Measurements from ENCODE around the gene GGCX. TPM values are rescaled to one million over a fixed set of nuclear protein-coding genes. Genes with fewer than 3 reads are reported as not detected.

The GGCX gene
- polyA plus RNA-seq, 3 donors: 24.0 to 34.4 (median 32.0) TPM

GRCh38 chr2:85591563-85591962, 30.3 kb upstream of the GGCX start:
- H3K27me3 Mint-ChIP-seq (ENCODE audit: low read depth in 3 of 3): peaks cover 0 to 7% (median 2%) of the 10 kb centered on the region in 3 donors
- Histone ChIP-seq H3K27ac (ENCODE audit: low read depth in 1 of 2, low read length in 2 of 2) (peak overlapping the region; percentile 41 to 71), H3K9ac (ENCODE audit: insufficient read depth, low read length, poor library complexity, severe bottlenecking) (no peak overlapping the region), H3K79me2 (ENCODE audit: insufficient read depth, low read length) (peaks cover 68% of the 10 kb centered on the region), H2AFZ (ENCODE audit: insufficient read depth, low read depth, low read length, poor library complexity, severe bottlenecking) (no peak overlapping the region), H3K27me3 (ENCODE audit: control insufficient read depth in 2 of 2, insufficient read depth in 2 of 2, low read length in 2 of 2) (no peaks in the 10 kb centered on the region), H3K9me3 (replicated peaks in 1 of 2; ENCODE audit: control insufficient read depth in 1 of 2, insufficient read depth in 1 of 2, low read length in 2 of 2) (no peaks in the 10 kb centered on the region), H4K20me1 (ENCODE audit: insufficient read depth, low read length) (peaks cover 4% of the 10 kb centered on the region), H3K4me1 (ENCODE audit: control insufficient read depth in 1 of 2, insufficient read depth in 2 of 2, low read length in 2 of 2) (peaks cover 74 to 79% of the 10 kb centered on the region in 2 donors), H3K4me3 (replicated peaks in 1 of 3; ENCODE audit: low read depth in 2 of 3, low read length in 3 of 3) (peak overlapping the region in 1 of 3 experiments; percentile 61), H3K4me2 (replicated peaks; ENCODE audit: extremely low read depth, low read length, poor library complexity, severe bottlenecking) (peak overlapping the region; percentile 63), H3K36me3 (replicated peaks in 1 of 2; ENCODE audit: control insufficient read depth in 1 of 2, insufficient read depth in 2 of 2, low read length in 2 of 2) (peaks cover 0 to 6% of the 10 kb centered on the region in 2 donors)
- no peak for DNase-seq
- peaks cover 78% of the 10 kb centered on the region for H3K4me1 Mint-ChIP-seq
- no peak for TF ChIP-seq CTCF (IDR thresholded peaks at IDR 0.05)
- H3K4me3 Mint-ChIP-seq: no peak overlapping the region
- 86% methylated on average over 10 of the region's 12 CpGs for WGBS (ENCODE audit: insufficient coverage)
- peak overlapping the region in 5 of 7 donors; percentile 50 to 90 (median 80) for H3K27ac Mint-ChIP-seq
- peaks cover 0 to 2% (median 0%) of the 10 kb centered on the region in 7 donors for H3K9me3 Mint-ChIP-seq
- intact Hi-C loops (cut with micrococcal nuclease): no loop called here
- peaks cover 14 to 18% of the 10 kb centered on the region in 2 donors for H3K36me3 Mint-ChIP-seq

GRCh38 chr2:85590950-85591349, 29.7 kb upstream of the GGCX start:
- Histone ChIP-seq H3K9me3 (replicated peaks in 1 of 2; ENCODE audit: control insufficient read depth in 1 of 2, insufficient read depth in 1 of 2, low read length in 2 of 2) (no peaks in the 10 kb centered on the region), H3K36me3 (replicated peaks in 1 of 2; ENCODE audit: control insufficient read depth in 1 of 2, insufficient read depth in 2 of 2, low read length in 2 of 2) (peaks cover 0 to 6% of the 10 kb centered on the region in 2 donors), H3K4me3 (replicated peaks in 1 of 3; ENCODE audit: low read depth in 2 of 3, low read length in 3 of 3) (peak overlapping the region in 1 of 3 experiments; percentile 61), H2AFZ (ENCODE audit: insufficient read depth, low read depth, low read length, poor library complexity, severe bottlenecking) (no peak overlapping the region), H3K9ac (ENCODE audit: insufficient read depth, low read length, poor library complexity, severe bottlenecking) (peak overlapping the region; percentile 11), H3K4me1 (ENCODE audit: control insufficient read depth in 1 of 2, insufficient read depth in 2 of 2, low read length in 2 of 2) (peaks cover 74 to 79% of the 10 kb centered on the region in 2 donors), H3K4me2 (replicated peaks; ENCODE audit: extremely low read depth, low read length, poor library complexity, severe bottlenecking) (peak overlapping the region; percentile 63), H3K79me2 (ENCODE audit: insufficient read depth, low read length) (peaks cover 68% of the 10 kb centered on the region), H3K27ac (ENCODE audit: low read depth in 1 of 2, low read length in 2 of 2) (peak overlapping the region; percentile 41 to 71), H4K20me1 (ENCODE audit: insufficient read depth, low read length) (no peaks in the 10 kb centered on the region), H3K27me3 (ENCODE audit: control insufficient read depth in 2 of 2, insufficient read depth in 2 of 2, low read length in 2 of 2) (no peaks in the 10 kb centered on the region)
- H3K9me3 Mint-ChIP-seq: peaks cover 0 to 2% (median 0%) of the 10 kb centered on the region in 7 donors
- peak overlapping the region; percentile 74 to 91 (median 86) for H3K27ac Mint-ChIP-seq
- peak overlapping the region; percentile 52 to 88 for H3K4me3 Mint-ChIP-seq
- WGBS (ENCODE audit: insufficient coverage): 4% methylated on average over 2 of the region's 2 CpGs
- peak in 1 of 3 donors; percentile 45 for DNase-seq
- intact Hi-C loops (cut with micrococcal nuclease): no loop called here
- TF ChIP-seq CTCF (IDR thresholded peaks at IDR 0.05): no peak
- H3K36me3 Mint-ChIP-seq: peaks cover 13 to 16% of the 10 kb centered on the region in 2 donors
- H3K4me1 Mint-ChIP-seq: peaks cover 79% of the 10 kb centered on the region
- H3K27me3 Mint-ChIP-seq (ENCODE audit: low read depth in 3 of 3): peaks cover 0 to 5% (median 2%) of the 10 kb centered on the region in 3 donors

Measured in CD14-positive monocyte (primary cell).